ENCODE results near the gene FRMD5.

GRCh38 chr15:43989938-43990337, 205.1 kb downstream of the FRMD5 start:
- TF ChIP-seq EZH2phosphoT487 (IDR thresholded peaks at IDR 0.05; ENCODE audit: borderline replicate concordance, low read length) (no peak), CTCF (IDR thresholded peaks at IDR 0.05; ENCODE audit: low read depth, low read length, poor library complexity, severe bottlenecking) (no peak)
